Adipocyte (in vitro differentiated cells): Measurements from ENCODE around the gene ATP2A3.

Source experiments
- DNase-seq: peaks from one replicate; pipeline ENCODE4 v3.0.0-alpha.2; 2015; ENCODE audit warnings: low read depth
- H3K27me3 ChIP-seq: replicated peaks from 2 replicates; pipeline ENCODE4 v1.7.0; 2013; ENCODE audit warnings: mild to moderate bottlenecking, low read length, moderate library complexity; ENCODE audit not compliant: control insufficient read depth, insufficient read depth
- H3K36me3 ChIP-seq: 2 replicates; pipeline ENCODE4 v1.7.0; 2013; ENCODE audit warnings: low read length, mild to moderate bottlenecking, moderate library complexity; ENCODE audit not compliant: control insufficient read depth, insufficient read depth, severe bottlenecking
- H3K4me1 ChIP-seq: 2 replicates; pipeline ENCODE4 v1.7.0; 2013; ENCODE audit warnings: mild to moderate bottlenecking, low read length, moderate library complexity; ENCODE audit not compliant: control insufficient read depth, insufficient read depth
- H3K4me3 ChIP-seq: 2 replicates; pipeline ENCODE4 v1.7.0; 2013; ENCODE audit warnings: mild to moderate bottlenecking, low read length, moderate library complexity
- H3K9ac ChIP-seq: 2 replicates; pipeline ENCODE4 v1.7.0; 2013; ENCODE audit warnings: mild to moderate bottlenecking, low read length, moderate library complexity
- H3K9me3 ChIP-seq: 2 replicates; pipeline ENCODE4 v1.7.0; 2013; ENCODE audit warnings: mild to moderate bottlenecking, low read length, moderate library complexity; ENCODE audit not compliant: control insufficient read depth

The ATP2A3 gene

DNA sequence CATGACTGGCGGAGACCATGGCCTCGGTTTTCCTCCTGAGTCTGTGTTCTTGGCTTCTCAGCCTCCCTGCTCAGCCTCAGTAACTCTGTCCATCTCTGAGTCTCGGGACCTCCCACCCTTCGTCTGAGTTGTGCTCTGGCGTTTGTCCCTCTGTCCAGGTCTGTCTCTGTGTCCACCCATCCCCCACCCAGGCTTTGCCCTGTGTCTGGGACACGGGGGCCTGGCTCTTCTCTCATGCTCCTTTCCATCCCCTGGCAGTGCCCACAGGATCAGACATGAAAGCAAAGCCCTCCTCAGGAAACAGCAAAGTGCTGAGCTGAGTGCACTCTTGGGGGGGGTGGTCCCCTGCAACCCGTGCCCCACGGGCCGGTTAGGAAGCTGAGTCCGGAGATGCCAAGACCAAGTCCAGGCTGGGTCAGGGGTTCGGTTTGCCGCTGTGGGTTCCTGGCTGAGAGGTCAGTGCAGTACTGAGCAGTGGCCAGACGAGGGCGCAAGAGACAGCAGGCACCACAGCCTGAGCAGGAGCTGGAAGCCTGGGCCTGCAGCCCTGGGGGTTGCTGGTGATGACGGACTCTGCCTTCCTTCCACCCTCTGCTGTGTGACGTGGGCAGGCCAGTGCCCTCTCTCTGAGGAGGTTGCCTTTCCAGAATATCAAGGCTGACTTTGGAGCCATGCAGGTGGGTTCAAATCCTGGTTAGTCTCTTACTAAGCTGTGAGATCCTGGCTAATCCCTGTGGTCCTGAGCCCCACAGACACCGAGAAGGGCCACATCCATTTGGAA, 50.5 kb downstream of the ATP2A3 start:
- no peaks in the 10 kb centered on the region for H3K4me1 ChIP-seq

GRCh38 chr17:3912827-3913226, 51.4 kb downstream of the ATP2A3 start:
- Histone ChIP-seq H3K9me3 (no peaks in the 10 kb centered on the region), H3K36me3 (no peaks in the 10 kb centered on the region), H3K27me3 (peaks cover 9% of the 10 kb centered on the region), H3K9ac (no peak overlapping the region), H3K4me3 (no peak overlapping the region), H3K4me1 (no peaks in the 10 kb centered on the region)
- DNase-seq, result no peak

More for the DNA sequence above, 50.5 kb downstream of the ATP2A3 start:
- no peaks in the 10 kb centered on the region for H3K9me3 ChIP-seq
- H3K9ac ChIP-seq, result no peak overlapping the region
- no peak overlapping the region for H3K4me3 ChIP-seq
- peak; percentile 85 for DNase-seq
- no peaks in the 10 kb centered on the region for H3K36me3 ChIP-seq
- peaks cover 9% of the 10 kb centered on the region for H3K27me3 ChIP-seq

DNA sequence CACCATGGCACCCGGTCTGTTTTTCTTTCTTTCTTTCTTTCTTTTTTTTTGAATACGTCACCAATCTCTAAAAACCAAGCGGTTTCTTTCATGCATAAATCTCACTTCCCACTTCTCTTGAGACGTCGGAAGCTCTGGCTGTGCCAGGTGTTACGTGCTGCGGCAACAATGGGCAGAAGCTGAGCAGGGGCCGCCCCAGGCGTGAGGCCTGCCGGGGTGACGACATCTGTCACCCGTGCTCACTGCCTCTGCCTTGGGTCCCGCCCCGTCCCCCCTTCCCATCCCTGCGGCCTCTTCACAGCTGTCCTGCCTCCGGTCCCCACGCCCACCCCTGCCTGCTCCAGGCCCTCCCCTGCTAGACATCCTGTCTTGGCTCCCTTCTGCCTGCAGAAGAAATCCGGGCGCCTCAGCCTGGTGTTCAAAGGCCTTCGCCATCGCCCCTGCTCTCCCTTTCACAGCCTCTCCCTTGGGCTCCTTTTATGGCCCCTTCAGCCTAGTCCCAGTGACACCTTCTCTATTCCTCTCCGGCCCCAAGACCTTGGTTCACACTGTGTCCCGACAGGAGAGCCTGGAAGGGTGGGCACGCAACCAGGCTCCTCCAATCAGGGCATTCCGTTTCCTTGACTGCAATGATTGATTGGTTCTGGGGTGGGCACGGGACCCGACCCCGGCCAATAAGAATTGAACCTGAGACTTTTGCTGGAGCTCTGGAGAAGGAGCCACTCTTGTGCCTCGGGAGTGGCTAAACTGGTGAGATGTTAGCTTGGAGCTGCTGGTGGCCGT, 52.8 kb downstream of the ATP2A3 start:
- Histone ChIP-seq H3K9me3 (no peaks in the 10 kb centered on the region), H3K4me1 (no peaks in the 10 kb centered on the region), H3K36me3 (no peaks in the 10 kb centered on the region), H3K4me3 (no peak overlapping the region), H3K27me3 (peaks cover 12% of the 10 kb centered on the region), H3K9ac (no peak overlapping the region)
- DNase-seq, result no peak

DNA sequence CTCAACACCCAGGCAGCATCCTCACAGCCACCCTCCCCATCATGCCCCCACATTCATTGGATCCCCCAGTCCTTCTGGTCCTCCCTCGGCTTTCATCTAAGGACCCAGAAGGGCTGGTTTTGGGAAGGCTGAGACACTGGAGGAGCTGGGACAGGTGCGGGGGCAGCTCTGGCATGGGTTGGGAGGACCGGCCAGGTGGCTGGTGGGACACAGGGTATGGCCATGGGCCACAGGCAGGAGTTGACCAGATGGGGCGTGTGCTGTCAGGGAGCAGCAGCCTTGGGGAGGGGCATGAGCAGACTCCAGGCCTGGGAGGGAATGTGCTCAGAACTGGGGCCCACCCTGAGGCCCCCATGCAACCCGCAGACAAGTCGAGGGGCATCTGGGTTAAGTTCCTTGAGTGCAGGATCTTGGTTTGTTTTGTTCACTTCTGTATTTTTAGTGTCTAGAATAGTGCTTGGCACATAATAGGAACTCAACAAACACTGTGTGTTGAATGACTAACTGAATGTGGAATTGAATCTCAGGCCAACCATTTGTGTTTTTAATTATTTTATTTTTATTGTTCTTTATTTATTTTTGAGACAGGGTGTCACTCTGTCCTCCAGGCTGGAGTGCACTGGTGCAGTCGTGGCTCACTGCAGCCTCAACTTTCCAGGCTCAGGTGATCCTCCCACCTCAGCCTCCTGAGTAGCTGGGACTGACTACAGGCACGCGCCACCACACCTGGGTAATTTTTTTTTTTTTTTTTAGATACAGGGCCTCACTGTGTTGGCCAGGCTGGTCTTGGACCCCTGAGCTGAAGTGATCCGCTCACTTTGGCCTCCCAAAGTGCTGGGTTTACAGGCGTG, 53.6 kb downstream of the ATP2A3 start:
- Histone ChIP-seq H3K4me1 (no peaks in the 10 kb centered on the region), H3K36me3 (no peaks in the 10 kb centered on the region), H3K9me3 (no peaks in the 10 kb centered on the region), H3K27me3 (peaks cover 9% of the 10 kb centered on the region), H3K9ac (no peak overlapping the region), H3K4me3 (no peak overlapping the region)
- DNase-seq, result no peak

DNA sequence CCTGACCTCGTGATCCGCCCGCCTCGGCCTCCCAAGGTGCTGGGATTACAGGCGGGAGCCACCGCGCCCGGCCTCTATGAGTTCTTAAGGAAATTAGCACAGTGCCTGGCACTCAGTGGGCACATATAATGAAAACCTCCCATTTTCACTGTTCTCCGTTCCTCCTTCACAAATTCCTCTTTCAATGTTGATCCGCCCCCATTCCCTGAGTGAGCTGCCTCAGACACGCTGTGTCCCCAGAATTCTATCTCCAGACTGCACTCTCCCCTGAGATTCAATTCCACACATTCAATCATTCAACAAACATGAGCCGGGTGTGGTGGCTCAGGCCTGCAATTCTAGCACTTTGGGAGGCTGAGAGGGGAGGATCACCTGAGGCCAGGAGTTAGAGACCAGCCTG, 55.0 kb downstream of the ATP2A3 start:
- no peak for DNase-seq
- H3K4me3 ChIP-seq, result no peak overlapping the region
- no peaks in the 10 kb centered on the region for H3K4me1 ChIP-seq
- peaks cover 6% of the 10 kb centered on the region for H3K27me3 ChIP-seq
- H3K36me3 ChIP-seq, result no peaks in the 10 kb centered on the region
- no peak overlapping the region for H3K9ac ChIP-seq
- H3K9me3 ChIP-seq, result no peaks in the 10 kb centered on the region

- no peaks in the 10 kb centered on the region for H3K36me3 ChIP-seq
- no peak for DNase-seq
- H3K9me3 ChIP-seq, result no peaks in the 10 kb centered on the region
- no peak overlapping the region for H3K4me3 ChIP-seq
- peaks cover 19% of the 10 kb centered on the region for H3K27me3 ChIP-seq
- H3K4me1 ChIP-seq, result no peaks in the 10 kb centered on the region
- no peak overlapping the region for H3K9ac ChIP-seq
Observed at GRCh38 chr17:3907483-3908216, 56.6 kb downstream of the ATP2A3 start.

DNA sequence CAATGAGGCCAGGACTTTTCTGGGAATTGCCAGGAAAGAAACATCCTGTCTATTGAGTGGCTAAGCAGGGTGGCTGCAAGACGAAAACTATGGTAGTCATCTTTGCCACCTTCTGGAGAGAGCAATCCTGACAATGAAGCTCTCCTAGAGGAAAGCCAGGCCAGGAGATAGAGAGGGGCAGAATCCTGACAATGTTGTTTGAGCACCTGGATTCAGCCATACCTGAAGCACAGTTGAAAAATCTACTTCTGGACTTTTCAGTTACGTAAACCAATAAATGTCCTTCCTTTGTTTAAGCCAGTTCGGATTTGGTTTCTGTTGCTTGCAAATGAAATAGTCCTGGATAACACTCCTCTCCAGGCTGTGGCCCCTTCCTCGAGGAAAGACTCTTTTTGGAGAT, 57.4 kb downstream of the ATP2A3 start:
- Histone ChIP-seq H3K4me3 (no peak overlapping the region), H3K4me1 (no peaks in the 10 kb centered on the region)
- no peak for DNase-seq

DNA sequence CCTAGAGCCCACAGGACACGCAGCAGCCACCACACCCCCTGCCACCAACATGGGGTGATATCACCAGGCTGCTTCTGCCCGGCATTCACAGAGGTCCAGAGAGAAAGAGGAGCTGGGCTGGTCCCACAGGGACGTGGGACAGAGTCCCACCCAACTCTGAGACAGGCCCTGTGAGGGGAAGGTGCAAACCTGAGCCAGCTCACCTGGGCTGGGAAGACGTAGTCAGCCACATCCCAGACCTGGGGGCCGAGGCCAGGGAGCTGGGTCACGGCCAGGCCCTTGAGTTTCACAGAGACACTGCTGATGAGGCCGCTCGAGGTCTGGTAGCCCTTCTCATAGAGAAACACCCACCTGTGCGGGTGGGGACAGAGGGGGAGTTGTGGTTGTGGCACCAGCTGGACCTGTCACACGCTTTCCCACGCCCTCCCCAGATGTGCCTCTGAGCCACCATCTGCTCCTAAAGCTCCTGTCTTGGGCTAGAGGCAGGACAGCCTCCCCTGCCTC, 59.2 kb downstream of the ATP2A3 start:
- no peak overlapping the region for H3K4me3 ChIP-seq
- H3K27me3 ChIP-seq, result peaks cover 23% of the 10 kb centered on the region
- no peak overlapping the region for H3K9ac ChIP-seq
- no peaks in the 10 kb centered on the region for H3K4me1 ChIP-seq
- H3K36me3 ChIP-seq, result no peaks in the 10 kb centered on the region
- no peak for DNase-seq
- H3K9me3 ChIP-seq, result no peaks in the 10 kb centered on the region

More for the DNA sequence above, 57.4 kb downstream of the ATP2A3 start:
- H3K9me3 ChIP-seq, result no peaks in the 10 kb centered on the region
- no peak overlapping the region for H3K9ac ChIP-seq
- H3K27me3 ChIP-seq, result peaks cover 18% of the 10 kb centered on the region
- H3K36me3 ChIP-seq, result no peaks in the 10 kb centered on the region

DNA sequence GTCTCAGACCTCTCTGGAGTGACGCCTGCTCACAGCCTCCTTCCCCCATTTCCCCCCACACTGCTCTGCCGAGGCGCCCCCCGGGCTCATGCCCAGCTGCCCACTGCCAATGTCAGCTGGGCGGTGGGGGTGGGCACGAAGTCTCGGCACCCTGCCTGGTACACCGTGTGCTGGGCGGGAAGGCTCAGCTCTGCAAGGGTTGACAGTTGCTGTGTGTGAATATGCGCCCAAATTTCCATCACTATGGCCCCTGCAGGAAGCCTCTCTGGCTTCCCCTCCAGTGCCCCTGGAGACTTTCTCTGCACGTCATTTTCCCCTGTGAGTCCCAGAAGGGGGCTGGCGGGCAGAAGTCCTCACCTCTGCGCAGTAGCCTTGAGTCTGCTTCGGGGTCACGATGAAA, 59.7 kb downstream of the ATP2A3 start:
- no peak for DNase-seq
- no peaks in the 10 kb centered on the region for H3K4me1 ChIP-seq
- H3K9me3 ChIP-seq, result no peaks in the 10 kb centered on the region
- H3K27me3 ChIP-seq, result peaks cover 23% of the 10 kb centered on the region
- no peaks in the 10 kb centered on the region for H3K36me3 ChIP-seq
- H3K9ac ChIP-seq, result no peak overlapping the region
- H3K4me3 ChIP-seq, result no peak overlapping the region

GRCh38 chr17:3903881-3904290, 60.4 kb downstream of the ATP2A3 start:
- no peak for DNase-seq
- H3K27me3 ChIP-seq, result peaks cover 23% of the 10 kb centered on the region
- H3K36me3 ChIP-seq, result no peaks in the 10 kb centered on the region
- no peaks in the 10 kb centered on the region for H3K9me3 ChIP-seq
- no peak overlapping the region for H3K4me3 ChIP-seq
- no peaks in the 10 kb centered on the region for H3K4me1 ChIP-seq
- H3K9ac ChIP-seq, result no peak overlapping the region
